Fibroblast of skin of right quadriceps (primary cell): Measurements from ENCODE around the gene KMT2C.
"Not testable (repeated sequence)": the region's sequence is repeated elsewhere in the genome, so short reads cannot be mapped to it uniquely, and the experiment has no call there.

Experiments used
- DNase-seq: peaks from one replicate; pipeline ENCODE4 v3.0.0-alpha.2; 2013

Gene KMT2C

GRCh38 chr7:152299542-152300143, 136.2 kb downstream of the KMT2C start:
- DNase-seq: not testable (repeated sequence)

- DNase-seq: no peak
These were observed 142.9 kb downstream of the KMT2C start for GRCh38 chr7:152292897-152293296.

- not testable (repeated sequence) for DNase-seq
These were observed 148.8 kb downstream of the KMT2C start for GRCh38 chr7:152286972-152287371.

GRCh38 chr7:152286219-152286618, 149.6 kb downstream of the KMT2C start:
- DNase-seq: not testable (repeated sequence)

- DNase-seq: not testable (repeated sequence)
These were observed 150.8 kb downstream of the KMT2C start for GRCh38 chr7:152284998-152285397.

GRCh38 chr7:152277687-152278086, 158.1 kb downstream of the KMT2C start:
- not testable (repeated sequence) for DNase-seq

GRCh38 chr7:152270427-152270826, 165.4 kb downstream of the KMT2C start:
- DNase-seq: peak; percentile 32

GRCh38 chr7:152266859-152267258, 168.9 kb downstream of the KMT2C start:
- DNase-seq: not testable (repeated sequence)

- DNase-seq: not testable (repeated sequence)
These were observed 170.9 kb downstream of the KMT2C start for GRCh38 chr7:152264915-152265314.

- DNase-seq: not testable (repeated sequence)
These were observed 173.7 kb downstream of the KMT2C start for GRCh38 chr7:152262146-152262545.

- DNase-seq: not testable (repeated sequence)
These were observed 176.2 kb downstream of the KMT2C start for GRCh38 chr7:152259645-152260044.

- DNase-seq: not testable (repeated sequence)
These were observed 188.0 kb downstream of the KMT2C start for GRCh38 chr7:152247851-152248250.

- not testable (repeated sequence) for DNase-seq
These were observed 190.4 kb downstream of the KMT2C start for GRCh38 chr7:152245417-152245816.

GRCh38 chr7:152243464-152243863, 192.3 kb downstream of the KMT2C start:
- not testable (repeated sequence) for DNase-seq

- DNase-seq: not testable (repeated sequence)
These were observed 194.5 kb downstream of the KMT2C start for GRCh38 chr7:152241301-152241700.

- DNase-seq: not testable (repeated sequence)
These were observed 199.5 kb downstream of the KMT2C start for GRCh38 chr7:152236306-152236705.

- peak; percentile 35 for DNase-seq
These were observed 201.4 kb downstream of the KMT2C start for GRCh38 chr7:152234421-152234820.

- no peak for DNase-seq
These were observed 204.7 kb downstream of the KMT2C start for GRCh38 chr7:152231089-152231488.

- not testable (repeated sequence) for DNase-seq
These were observed 216.2 kb downstream of the KMT2C start for GRCh38 chr7:152219556-152219955.

- DNase-seq: not testable (repeated sequence)
These were observed 227.0 kb downstream of the KMT2C start for GRCh38 chr7:152208766-152209165.

- DNase-seq: not testable (repeated sequence)
These were observed 231.4 kb downstream of the KMT2C start for GRCh38 chr7:152204417-152204816.

- DNase-seq: no peak
These were observed 232.7 kb downstream of the KMT2C start for GRCh38 chr7:152203095-152203494.

GRCh38 chr7:152202056-152202455, 233.7 kb downstream of the KMT2C start:
- DNase-seq: peak; percentile 61

- no peak for DNase-seq
These were observed 235.4 kb downstream of the KMT2C start for GRCh38 chr7:152200395-152200794.

- no peak for DNase-seq
These were observed 239.4 kb downstream of the KMT2C start for GRCh38 chr7:152196391-152196790.
